Mucosa of stomach (tissue), 1 donor: ENCODE data around the gene PRRC2C.

Source experiments
- H3K27me3 ChIP-seq: one replicate; pipeline ENCODE4 v1.7.0; 2013; ENCODE audit warnings: mild to moderate bottlenecking, low read length; ENCODE audit not compliant: control insufficient read depth, insufficient read depth
- H3K36me3 ChIP-seq: one replicate; pipeline ENCODE4 v1.7.0; 2013; ENCODE audit warnings: low read length; ENCODE audit not compliant: control insufficient read depth, insufficient read depth
- H3K4me1 ChIP-seq: one replicate; pipeline ENCODE4 v1.7.0; 2013; ENCODE audit warnings: mild to moderate bottlenecking, low read length; ENCODE audit not compliant: control insufficient read depth, insufficient read depth
- H3K4me3 ChIP-seq: one replicate; pipeline ENCODE4 v1.7.0; 2013; ENCODE audit warnings: low read length
- H3K9ac ChIP-seq: one replicate; pipeline ENCODE4 v1.7.0; 2013; ENCODE audit warnings: mild to moderate bottlenecking, low read length, moderate library complexity
- H3K9me3 ChIP-seq: one replicate; pipeline ENCODE4 v1.7.0; 2013; ENCODE audit warnings: mild to moderate bottlenecking, low read length, moderate library complexity; ENCODE audit not compliant: control insufficient read depth
- donor health status: Pancreatic carcinoma.

PRRC2C gene

DNA sequence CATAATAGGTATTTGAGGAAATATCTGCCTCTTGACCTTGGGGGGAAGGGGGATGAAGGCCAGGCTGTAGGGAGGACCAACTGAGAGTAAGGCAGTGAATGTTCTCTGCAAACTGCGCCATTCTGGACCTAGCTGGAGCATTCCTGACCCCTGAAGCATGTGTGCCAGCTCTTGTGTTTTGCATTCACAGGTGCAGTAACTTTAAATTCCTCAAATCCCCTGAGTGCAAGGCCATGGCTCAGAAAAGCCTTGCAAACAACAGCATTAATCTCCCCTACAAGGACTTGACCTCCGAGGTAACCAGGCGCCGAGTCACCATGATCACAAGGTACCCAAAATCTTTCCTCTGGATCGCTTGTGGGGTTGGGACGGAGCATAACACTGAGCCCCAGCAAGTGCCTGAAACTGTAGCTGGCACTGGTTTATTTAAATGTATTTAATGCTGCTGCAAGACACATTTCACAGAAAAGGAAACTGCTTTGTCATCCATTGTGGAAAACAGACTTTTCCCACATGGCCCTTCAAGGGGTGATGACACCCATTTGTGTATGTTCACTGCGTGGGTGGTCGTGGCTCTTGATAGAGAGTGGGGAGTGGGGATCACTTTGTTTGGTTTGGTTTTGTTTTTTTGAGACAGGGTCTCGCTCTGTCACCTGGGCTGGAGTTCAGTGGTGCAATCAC, 138.5 kb downstream of the PRRC2C start:
- Histone ChIP-seq H3K4me1 (no peaks in the 10 kb centered on the region), H3K9ac (no peak overlapping the region), H3K36me3 (no peaks in the 10 kb centered on the region), H3K27me3 (no peaks in the 10 kb centered on the region), H3K4me3 (no peak overlapping the region), H3K9me3 (no peaks in the 10 kb centered on the region)

DNA sequence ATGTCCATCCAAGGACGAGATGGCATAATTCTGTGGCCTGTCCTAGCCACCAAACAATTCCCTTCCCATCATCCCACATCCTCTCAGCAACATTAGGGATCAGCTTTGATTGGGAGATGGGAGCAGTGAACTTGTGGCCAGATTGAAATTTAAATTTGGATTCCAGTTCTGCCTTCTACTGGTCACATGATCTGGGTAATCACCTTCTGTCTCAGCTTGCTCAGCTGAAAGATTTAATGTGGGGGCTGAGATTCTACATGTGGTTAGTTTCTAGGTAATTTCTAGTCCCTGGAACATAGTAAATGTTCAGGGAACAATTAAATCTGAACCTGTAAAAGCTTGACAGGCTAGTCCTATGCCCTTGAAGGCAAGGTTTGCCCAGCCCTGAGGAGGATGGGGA, 139.9 kb downstream of the PRRC2C start:
- Histone ChIP-seq H3K36me3 (no peaks in the 10 kb centered on the region), H3K9me3 (no peaks in the 10 kb centered on the region), H3K4me3 (no peak overlapping the region), H3K4me1 (no peaks in the 10 kb centered on the region), H3K27me3 (no peaks in the 10 kb centered on the region), H3K9ac (no peak overlapping the region)

DNA sequence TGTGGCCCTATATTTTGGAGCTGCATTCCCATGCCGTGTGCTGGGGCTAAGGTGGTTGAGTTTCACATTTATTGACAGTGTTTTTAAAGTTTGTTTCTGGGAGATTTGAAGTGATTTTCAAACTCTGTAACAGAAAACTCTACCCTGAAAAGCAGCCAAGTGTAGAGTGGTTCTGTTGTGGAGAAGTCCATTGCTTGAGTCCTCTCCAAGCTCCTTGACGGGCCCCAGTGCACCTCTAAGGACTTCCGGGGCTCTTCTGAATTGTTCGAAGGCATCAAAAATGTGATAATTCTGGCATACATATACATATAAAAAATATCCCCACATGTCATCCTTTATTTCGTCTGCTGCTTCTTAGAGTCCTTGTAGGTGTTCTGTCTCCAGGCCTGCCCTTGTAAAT, 141.7 kb downstream of the PRRC2C start:
- H3K4me3 ChIP-seq: no peak overlapping the region

DNA sequence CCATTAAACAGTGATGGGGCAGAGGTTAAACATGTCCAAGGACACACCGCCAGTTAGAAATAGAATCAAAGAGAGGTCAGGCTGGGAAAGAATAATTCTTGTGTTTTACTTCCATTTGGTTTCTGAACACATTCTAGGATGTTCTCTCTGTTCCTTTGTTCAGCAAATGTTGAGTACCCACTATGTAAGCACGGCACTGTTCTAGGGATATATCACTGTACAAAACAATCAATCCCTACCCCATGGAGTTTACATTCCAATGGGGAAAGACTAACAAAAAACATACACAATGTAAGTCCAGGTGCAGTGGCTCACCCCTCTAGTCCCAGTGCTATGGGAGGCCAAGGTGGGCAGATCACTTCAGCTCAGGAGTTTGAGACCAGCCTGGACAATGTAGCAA, 142.9 kb downstream of the PRRC2C start:
- Histone ChIP-seq H3K9ac (no peak overlapping the region), H3K9me3 (no peaks in the 10 kb centered on the region), H3K4me3 (no peak overlapping the region), H3K4me1 (no peaks in the 10 kb centered on the region), H3K27me3 (no peaks in the 10 kb centered on the region), H3K36me3 (no peaks in the 10 kb centered on the region)

More for the DNA sequence above, 141.7 kb downstream of the PRRC2C start:
- no peaks in the 10 kb centered on the region for H3K9me3 ChIP-seq
- H3K36me3 ChIP-seq: no peaks in the 10 kb centered on the region
- H3K4me1 ChIP-seq: no peaks in the 10 kb centered on the region
- no peak overlapping the region for H3K9ac ChIP-seq
- H3K27me3 ChIP-seq: no peaks in the 10 kb centered on the region

DNA sequence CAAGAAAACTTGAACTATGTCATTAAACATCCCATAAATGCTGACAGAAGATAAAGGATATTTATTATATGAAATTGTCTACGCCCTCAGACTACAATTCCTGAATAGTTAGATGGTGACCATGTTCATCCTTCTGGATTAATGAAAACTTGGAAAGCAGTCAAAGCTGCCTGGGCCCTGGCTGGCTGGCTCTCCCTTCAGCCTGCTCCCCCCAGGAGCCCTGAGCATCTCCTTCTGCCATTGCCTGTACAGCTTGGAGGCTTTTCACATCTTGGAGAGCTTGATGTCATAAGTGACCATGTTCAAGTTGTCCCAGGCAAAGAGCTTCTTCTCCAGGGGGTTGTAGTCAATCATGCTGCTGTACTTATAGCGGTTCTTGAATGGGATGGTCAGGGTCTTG, 150.3 kb downstream of the PRRC2C start:
- no peak overlapping the region for H3K9ac ChIP-seq
- no peaks in the 10 kb centered on the region for H3K9me3 ChIP-seq
- H3K27me3 ChIP-seq: no peaks in the 10 kb centered on the region
- H3K4me1 ChIP-seq: no peaks in the 10 kb centered on the region
- H3K36me3 ChIP-seq: no peaks in the 10 kb centered on the region
- H3K4me3 ChIP-seq: no peak overlapping the region

DNA sequence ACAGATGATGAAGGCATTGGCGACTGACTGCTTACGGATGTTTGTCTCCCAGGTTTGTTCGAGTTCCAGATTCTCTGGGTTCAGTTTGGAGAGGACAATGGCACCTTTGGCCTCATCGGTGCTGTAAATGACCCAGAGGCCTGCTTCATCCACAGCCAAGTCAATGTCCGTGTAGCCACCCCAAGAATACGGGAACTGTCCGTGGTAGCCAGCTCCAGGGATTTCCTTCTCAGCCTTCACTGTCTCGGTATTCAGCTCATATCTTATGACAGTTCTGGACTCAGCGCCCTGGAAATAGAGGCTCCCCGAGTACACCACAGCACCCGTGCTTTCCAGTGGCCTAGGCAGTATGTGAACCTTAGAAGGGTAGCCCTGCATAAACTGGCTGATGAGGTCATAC, 150.8 kb downstream of the PRRC2C start:
- no peaks in the 10 kb centered on the region for H3K27me3 ChIP-seq
- no peak overlapping the region for H3K4me3 ChIP-seq
- no peaks in the 10 kb centered on the region for H3K9me3 ChIP-seq
- H3K36me3 ChIP-seq: no peaks in the 10 kb centered on the region
- no peaks in the 10 kb centered on the region for H3K4me1 ChIP-seq
- H3K9ac ChIP-seq: no peak overlapping the region

DNA sequence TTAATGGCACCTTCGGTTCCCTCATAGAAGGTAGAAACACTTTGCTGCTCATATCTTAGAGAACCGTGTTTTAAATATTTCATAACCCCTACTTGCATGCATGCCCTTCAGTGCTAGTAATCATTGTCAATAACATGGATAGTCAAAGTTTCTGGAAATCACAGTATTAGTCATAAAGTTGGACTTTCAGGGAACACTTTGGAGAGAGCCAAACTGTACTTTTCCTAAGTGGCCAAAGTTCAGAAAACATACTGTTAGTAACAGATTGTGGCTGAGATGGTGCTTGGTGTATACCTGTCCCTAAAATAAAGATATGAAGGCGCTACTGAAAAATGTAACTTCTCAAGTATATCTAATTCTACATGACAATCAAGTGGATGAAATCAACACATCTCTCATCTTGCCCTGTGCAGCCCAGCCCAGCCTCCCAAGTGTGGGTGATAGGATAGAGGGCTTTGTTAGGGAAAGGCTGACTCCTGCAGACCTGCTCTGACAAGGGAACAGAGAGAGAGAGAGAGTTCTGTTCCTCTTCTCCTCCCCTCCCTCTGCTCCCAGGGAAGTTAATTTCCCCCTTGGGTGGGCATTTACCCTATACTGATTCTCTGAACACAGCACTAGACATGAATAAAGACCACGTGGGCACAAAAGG, 152.7 kb downstream of the PRRC2C start:
- H3K9me3 ChIP-seq: no peaks in the 10 kb centered on the region
- no peak overlapping the region for H3K9ac ChIP-seq
- no peaks in the 10 kb centered on the region for H3K4me1 ChIP-seq
- H3K36me3 ChIP-seq: no peaks in the 10 kb centered on the region
- no peaks in the 10 kb centered on the region for H3K27me3 ChIP-seq
- no peak overlapping the region for H3K4me3 ChIP-seq

DNA sequence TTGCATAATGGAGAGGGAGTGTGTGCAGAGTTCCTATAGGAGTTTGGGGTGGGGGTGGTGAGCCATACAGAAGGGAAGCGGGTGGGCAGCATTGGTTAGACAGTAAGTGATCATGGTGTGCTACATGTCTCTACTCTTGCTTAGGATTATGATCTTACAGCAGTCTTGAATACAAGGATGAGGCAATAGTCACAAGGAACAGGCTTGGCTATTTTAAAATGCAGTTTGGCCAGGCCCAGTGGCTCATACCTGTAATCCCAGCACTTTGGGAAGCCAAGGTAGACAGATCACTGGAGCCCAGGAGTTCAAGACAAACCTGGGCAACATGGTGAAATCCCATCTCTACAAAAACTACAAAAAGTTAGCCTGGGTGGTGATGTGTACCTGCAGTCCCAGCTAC, 154.9 kb downstream of the PRRC2C start:
- no peak overlapping the region for H3K9ac ChIP-seq

DNA sequence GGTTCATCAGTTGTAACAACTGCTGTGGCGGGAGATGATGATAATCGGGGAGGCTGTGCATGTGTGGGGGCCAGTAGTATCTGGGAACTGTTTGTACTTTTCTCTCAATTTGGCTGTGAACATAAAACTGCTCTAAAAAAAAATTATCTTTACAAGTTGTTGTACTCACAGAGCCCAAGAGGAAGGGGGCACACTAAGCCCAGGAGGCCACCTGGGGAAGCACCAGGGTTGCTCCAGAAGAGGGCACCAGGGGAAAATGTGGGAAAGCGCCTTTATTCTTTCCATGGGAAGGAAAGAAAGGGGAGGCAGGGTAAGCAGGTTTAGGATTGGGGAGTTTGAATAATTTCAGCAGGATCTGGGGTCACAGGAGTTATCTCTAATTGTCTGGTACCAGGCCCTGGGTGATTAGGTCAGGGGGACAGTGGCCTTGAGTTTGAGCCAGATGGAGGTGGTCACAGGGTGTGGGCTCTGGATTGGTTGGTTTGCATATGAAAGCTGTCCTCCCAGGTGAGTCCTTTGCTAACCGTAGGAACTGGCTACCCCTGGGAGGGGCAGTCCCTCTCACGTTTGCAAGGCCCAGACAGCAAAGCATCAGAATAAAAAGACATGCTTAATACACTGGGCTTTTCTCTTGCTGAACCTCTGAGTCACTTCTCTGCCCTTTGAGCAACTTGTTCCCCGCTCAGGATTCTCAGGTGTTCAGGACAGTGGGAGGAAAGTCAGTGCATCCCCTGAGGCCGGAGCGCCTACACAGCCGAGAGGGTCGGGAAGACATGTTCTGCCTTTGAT, 155.9 kb downstream of the PRRC2C start:
- Histone ChIP-seq H3K36me3 (no peaks in the 10 kb centered on the region), H3K4me3 (no peak overlapping the region), H3K27me3 (no peaks in the 10 kb centered on the region), H3K9me3 (no peaks in the 10 kb centered on the region), H3K4me1 (no peaks in the 10 kb centered on the region), H3K9ac (no peak overlapping the region)

More for the DNA sequence above, 154.9 kb downstream of the PRRC2C start:
- H3K4me1 ChIP-seq: no peaks in the 10 kb centered on the region
- no peaks in the 10 kb centered on the region for H3K9me3 ChIP-seq
- no peak overlapping the region for H3K4me3 ChIP-seq
- H3K36me3 ChIP-seq: no peaks in the 10 kb centered on the region
- H3K27me3 ChIP-seq: no peaks in the 10 kb centered on the region

DNA sequence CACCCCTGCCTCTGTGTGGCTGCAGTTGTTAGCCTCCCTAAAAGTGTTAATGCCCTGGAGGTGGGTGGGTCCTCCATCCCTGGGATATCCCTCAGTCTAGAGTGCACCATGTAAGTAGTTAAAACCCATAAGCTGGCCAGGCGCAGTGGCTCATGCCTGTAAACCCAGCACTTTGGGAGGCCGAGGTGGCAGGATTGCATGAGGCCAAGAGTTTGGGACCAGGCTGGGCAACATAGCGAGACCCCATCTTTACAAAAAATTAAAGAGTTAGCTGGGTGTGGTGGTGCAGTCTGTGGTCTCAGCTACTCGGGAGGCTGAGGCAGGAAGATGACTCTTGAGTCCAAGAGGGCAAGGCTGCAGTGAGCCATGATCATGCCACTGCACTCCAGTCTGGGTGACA, 156.9 kb downstream of the PRRC2C start:
- no peaks in the 10 kb centered on the region for H3K27me3 ChIP-seq
- H3K4me1 ChIP-seq: no peaks in the 10 kb centered on the region
- no peaks in the 10 kb centered on the region for H3K36me3 ChIP-seq
- no peak overlapping the region for H3K9ac ChIP-seq
- no peaks in the 10 kb centered on the region for H3K9me3 ChIP-seq
- no peak overlapping the region for H3K4me3 ChIP-seq
